ENCODE measurements around the gene MAF.

The MAF gene

GRCh38 chr16:79587897-79588296 is 12.6 kb downstream of the MAF start:
- Histone ChIP-seq H3K9me3 (no peaks in the 10 kb centered on the region), H3K27ac (no peak overlapping the region), H3K36me3 (no peaks in the 10 kb centered on the region), H3K27me3 (peaks cover 0 to 21% of the 10 kb centered on the region in 2 donors), H3K4me3 (no peak overlapping the region), H3K4me1 (peaks cover 0 to 11% (median 5%) of the 10 kb centered on the region in 4 donors)
- no peak for TF ChIP-seq CTCF (IDR thresholded peaks at IDR 0.05)
- no peak for DNase-seq
- intact Hi-C loops (cut with DNase I; ENCODE audit: low total_unique reads): no loop called here

- no peak for TF ChIP-seq CTCF (IDR thresholded peaks at IDR 0.05)
- intact Hi-C loops (cut with DNase I; ENCODE audit: low total_unique reads): no loop called here
- Histone ChIP-seq H3K9me3 (no peaks in the 10 kb centered on the region), H3K4me1 (peaks cover 0 to 11% (median 5%) of the 10 kb centered on the region in 4 donors), H3K4me3 (no peak overlapping the region), H3K36me3 (no peaks in the 10 kb centered on the region), H3K27ac (no peak overlapping the region), H3K27me3 (peaks cover 0 to 21% of the 10 kb centered on the region in 2 donors)
- no peak for DNase-seq
Observed at GRCh38 chr16:79587296-79587695, 13.2 kb downstream of the MAF start.

GRCh38 chr16:79582789-79583188 is 17.7 kb downstream of the MAF start:
- TF ChIP-seq CTCF (IDR thresholded peaks at IDR 0.05): no peak
- H3K4me1 ChIP-seq: no peaks in the 10 kb centered on the region
- H3K4me3 ChIP-seq: no peak overlapping the region
- intact Hi-C loops (cut with DNase I; ENCODE audit: low total_unique reads): no loop called here
- no peak for DNase-seq
- no peaks in the 10 kb centered on the region for H3K9me3 ChIP-seq
- no peak overlapping the region for H3K27ac ChIP-seq
- H3K27me3 ChIP-seq: peaks cover 0 to 4% of the 10 kb centered on the region in 2 donors
- H3K36me3 ChIP-seq: no peaks in the 10 kb centered on the region

- no peak for DNase-seq
- no peak for TF ChIP-seq CTCF (IDR thresholded peaks at IDR 0.05)
- Histone ChIP-seq H3K36me3 (no peaks in the 10 kb centered on the region), H3K27me3 (no peaks in the 10 kb centered on the region), H3K27ac (no peak overlapping the region), H3K9me3 (no peaks in the 10 kb centered on the region), H3K4me3 (no peak overlapping the region), H3K4me1 (no peaks in the 10 kb centered on the region)
- intact Hi-C loops (cut with DNase I; ENCODE audit: low total_unique reads): no loop called here
Observed at GRCh38 chr16:79580453-79581191, 19.9 kb downstream of the MAF start.

GRCh38 chr16:79576602-79577001 is 23.9 kb downstream of the MAF start:
- DNase-seq: no peak
- Histone ChIP-seq H3K4me1 (peaks cover 0 to 11% (median 5%) of the 10 kb centered on the region in 4 donors), H3K27me3 (no peaks in the 10 kb centered on the region), H3K36me3 (no peaks in the 10 kb centered on the region), H3K27ac (no peak overlapping the region), H3K9me3 (no peaks in the 10 kb centered on the region), H3K4me3 (no peak overlapping the region)
- intact Hi-C loops (cut with DNase I; ENCODE audit: low total_unique reads): no loop called here
- TF ChIP-seq CTCF (IDR thresholded peaks at IDR 0.05): no peak

Measured in tibial artery (tissue), 4 donors.